GM18526 (cell line): Measurements from ENCODE around the gene OR2B2.

ENCODE experiments used
- POLR2A ChIP-seq: IDR thresholded peaks from 3 replicates; pipeline ENCODE4 v1.6.1; 2011; ENCODE audit not compliant: insufficient read length; ENCODE audit errors: extremely low read depth

The OR2B2 gene

DNA sequence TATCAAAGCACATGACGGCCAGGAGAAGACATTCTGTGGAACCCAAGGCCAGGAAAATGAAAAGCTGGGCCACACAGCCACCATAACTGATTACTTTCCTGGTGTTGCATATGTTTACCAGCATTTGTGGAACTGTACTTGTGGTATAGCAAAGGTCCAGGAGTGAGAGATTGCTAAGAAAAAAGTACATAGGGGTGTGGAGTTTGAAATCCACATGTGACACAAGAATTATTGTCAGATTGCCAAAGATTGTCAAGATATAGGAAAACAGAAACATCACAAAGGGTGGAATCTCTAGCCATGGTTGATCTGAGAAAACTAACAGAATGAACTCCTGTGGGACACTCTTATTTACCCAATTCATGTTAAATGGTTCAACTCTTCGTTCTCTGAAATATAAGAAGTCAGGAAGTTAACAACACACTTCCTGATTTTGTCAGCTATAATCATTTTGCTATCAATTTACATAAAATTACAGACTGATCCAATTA is at the start of gene OR2B2:
OR2B2 (minus strand) TSS at position 441 of the 491 bp plus-strand sequence; CDS start at position 364, 77 bp downstream.
- no peak for TF ChIP-seq POLR2A

- TF ChIP-seq POLR2A, result no peak
Observed at GRCh38 chr6:27957516-27957915, 45.3 kb upstream of the OR2B2 start.

DNA sequence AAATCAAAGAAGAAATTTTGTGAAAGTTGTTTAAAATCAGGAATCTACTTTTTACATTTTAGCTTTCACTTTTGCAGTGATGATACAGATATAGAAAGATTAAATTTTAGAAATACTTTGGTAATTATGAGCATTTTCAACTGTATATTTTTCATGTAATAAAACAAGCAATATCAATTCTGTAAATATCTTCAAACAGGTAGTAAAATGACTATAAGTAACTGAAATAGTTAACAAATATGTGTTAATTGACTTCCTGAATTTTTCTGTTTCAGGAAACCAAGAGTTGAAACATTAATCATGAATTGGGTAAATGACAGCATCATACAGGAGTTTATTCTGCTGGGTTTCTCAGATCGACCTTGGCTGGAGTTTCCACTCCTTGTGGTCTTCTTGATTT is 44.7 kb upstream of the OR2B2 start, which contains the start of gene OR2B6:
OR2B6 (plus strand) TSS at position 301 of the 400 bp plus-strand sequence; CDS start at position 301, 0 bp downstream.
- TF ChIP-seq POLR2A, result no peak

DNA sequence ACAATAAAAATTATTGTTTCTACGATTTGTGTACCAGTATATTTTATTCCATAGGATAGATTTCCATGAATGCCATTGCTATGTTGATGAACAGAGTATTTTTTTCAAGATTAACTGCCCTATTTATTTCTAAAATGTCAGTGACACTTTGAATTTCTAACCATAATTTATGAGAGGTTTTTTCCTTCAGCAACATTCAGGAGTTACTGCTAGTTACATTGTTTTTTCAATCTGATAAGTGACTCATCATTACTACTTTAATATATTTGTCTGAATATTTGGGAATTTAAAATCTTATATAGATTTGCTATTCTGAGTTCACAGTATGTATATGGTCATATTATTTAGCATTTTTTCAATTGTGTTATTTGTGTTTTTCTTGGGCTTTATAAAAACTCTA is 38.8 kb upstream of the OR2B2 start:
- TF ChIP-seq POLR2A, result no peak

DNA sequence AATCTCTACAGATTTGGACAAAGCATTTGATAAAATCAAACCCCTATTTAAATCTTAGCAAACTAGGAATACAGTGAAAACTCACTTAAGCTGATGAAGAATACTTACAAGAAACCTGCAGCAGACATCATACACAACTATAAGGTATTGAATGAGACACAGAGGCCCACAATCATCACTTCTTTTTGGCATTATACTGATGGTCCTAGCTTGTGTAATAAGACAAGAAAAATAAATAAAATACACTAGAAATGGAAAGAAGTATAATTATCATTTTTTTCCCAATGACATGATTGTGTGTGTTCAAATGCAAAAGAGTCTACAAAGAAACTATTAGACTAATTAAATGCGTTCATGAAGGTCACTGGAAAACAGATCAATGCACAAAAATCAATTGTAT is 36.0 kb upstream of the OR2B2 start:
- no peak for TF ChIP-seq POLR2A

- no peak for TF ChIP-seq POLR2A
Observed at GRCh38 chr6:27940766-27941165, 28.6 kb upstream of the OR2B2 start.

- no peak for TF ChIP-seq POLR2A
Observed at GRCh38 chr6:27931209-27931608, 19.0 kb upstream of the OR2B2 start.

- no peak for TF ChIP-seq POLR2A
Observed at GRCh38 chr6:27924179-27924578, 12.0 kb upstream of the OR2B2 start.

GRCh38 chr6:27922949-27923348 is 10.8 kb upstream of the OR2B2 start:
- no peak for TF ChIP-seq POLR2A

- TF ChIP-seq POLR2A, result no peak
Observed at GRCh38 chr6:27908017-27908416, 4.2 kb downstream of the OR2B2 start.

DNA sequence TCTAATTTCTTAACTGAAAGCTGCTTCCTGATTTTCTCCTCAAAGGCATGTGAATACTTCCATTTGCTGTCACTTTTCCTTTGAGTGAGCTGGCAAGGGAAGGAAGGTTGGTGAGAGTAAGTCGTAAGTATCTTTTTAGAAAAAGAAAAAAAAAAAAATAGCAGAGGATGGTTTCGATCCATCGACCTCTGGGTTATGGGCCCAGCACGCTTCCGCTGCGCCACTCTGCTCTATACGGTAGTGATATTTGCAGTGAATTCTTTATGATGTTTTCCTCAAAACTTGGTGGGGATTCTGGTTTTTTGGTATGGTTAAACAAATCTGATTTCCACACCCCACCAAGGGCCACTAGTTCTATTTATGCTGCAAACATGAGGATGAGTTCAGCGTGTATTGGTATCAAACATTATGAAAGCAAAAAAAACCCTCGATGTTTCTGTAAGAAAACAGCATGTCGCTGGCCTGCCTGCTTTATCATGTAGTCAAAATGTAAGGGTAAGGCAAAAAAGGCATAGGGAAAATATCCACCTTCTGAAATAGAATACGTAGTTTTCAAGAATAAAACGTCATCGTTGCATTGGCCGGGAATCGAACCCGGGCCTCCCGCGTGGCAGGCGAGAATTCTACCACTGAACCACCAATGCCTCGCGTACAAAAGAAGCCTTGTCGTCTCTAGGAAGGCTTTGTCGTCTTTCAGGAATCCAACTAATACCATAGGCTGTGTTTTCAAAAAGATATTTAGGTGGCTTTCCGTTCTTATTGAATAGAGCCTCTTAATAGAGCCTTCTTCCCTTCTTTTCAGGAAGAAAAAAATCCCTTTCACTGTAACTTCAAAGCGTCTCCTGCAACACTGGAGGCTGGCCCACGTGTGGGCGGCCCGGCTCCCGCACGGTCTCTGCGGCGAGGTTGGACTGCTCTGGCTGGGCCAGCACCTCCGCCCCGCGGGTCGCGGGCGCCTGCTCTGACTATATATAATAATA is 9.6 kb downstream of the OR2B2 start:
- peak; percentile 36 for TF ChIP-seq POLR2A

DNA sequence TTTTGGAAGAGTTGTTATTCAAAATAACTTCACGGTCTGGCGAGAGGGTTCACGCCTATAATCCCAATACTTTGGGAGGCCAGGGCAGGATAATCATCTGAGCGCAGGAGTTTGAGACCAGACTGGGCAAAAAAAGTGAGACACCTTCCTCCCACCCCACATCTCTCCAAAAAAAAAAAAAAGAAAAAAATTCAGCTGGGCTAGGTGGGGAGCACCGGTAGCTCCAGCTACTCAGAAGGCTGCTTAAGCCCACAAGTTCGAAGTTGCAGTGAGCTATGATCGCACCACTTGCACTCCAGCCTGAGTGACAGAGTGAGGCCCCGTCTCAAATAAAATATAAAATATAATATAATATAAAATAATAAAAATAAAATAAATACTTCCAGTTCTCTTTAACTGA is 10.4 kb downstream of the OR2B2 start:
- no peak for TF ChIP-seq POLR2A

- TF ChIP-seq POLR2A, result no peak
Observed at GRCh38 chr6:27899543-27899942, 12.7 kb downstream of the OR2B2 start.

GRCh38 chr6:27897580-27898206 is 14.5 kb downstream of the OR2B2 start:
- no peak for TF ChIP-seq POLR2A

DNA sequence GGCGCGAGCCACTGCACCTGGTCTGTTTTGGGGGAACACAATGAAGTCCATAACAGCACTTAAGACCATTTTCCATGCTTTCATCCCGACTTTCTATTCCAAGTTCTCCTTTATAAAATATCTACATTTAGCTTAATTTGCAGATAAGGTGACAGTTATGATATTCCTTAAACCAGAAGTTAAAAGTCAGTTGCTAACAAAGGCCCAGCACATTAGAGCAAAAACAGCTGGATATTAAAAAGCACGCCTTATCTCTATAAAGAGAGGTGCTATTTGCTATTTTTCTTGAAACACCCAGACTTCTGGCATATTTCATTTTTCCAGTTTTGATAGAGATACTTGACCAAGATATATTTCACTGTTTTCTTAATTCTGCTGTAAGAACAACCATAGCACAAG is 15.8 kb downstream of the OR2B2 start:
- no peak for TF ChIP-seq POLR2A

- TF ChIP-seq POLR2A, result peak; percentile 34
Observed at GRCh38 chr6:27894839-27895762, 17.1 kb downstream of the OR2B2 start.
